Stimulated activated CD8-positive, alpha-beta memory T cell treated with anti-CD3 and anti-CD28 coated beads, Interleukin-7, amount 100 ng/mL, for 4 hours (primary cell): ENCODE measurements around the gene RECQL.
"Not testable (repeated sequence)": the region's sequence is repeated elsewhere in the genome, so short reads cannot be mapped to it uniquely, and the experiment has no call there.

Source experiments
- DNase-seq, 2 donors: peaks; one replicate each; pipeline ENCODE4 v3.0.0-alpha.2; 2020; ENCODE audit warnings: low read depth in 2 of 2

The RECQL gene

DNA sequence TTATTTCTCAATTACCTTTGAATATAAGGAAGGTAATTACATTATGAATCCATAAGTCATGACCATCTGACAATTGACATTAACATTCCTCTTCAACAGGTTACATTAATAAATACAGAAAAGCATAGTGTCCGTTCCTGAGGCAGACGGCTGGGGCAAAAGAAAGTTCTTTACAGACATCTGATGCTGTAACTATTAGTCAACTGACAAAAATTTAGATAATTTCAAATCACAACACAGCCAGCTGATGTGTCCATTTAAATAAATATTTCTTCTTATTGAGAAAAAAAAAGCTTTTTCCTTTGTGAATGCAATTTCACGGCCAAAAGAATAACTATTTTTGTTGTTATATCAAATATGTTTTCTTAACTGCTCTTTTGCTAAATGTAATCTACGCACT lies 73.2 kb downstream of the RECQL start:
- DNase-seq: no peak

DNA sequence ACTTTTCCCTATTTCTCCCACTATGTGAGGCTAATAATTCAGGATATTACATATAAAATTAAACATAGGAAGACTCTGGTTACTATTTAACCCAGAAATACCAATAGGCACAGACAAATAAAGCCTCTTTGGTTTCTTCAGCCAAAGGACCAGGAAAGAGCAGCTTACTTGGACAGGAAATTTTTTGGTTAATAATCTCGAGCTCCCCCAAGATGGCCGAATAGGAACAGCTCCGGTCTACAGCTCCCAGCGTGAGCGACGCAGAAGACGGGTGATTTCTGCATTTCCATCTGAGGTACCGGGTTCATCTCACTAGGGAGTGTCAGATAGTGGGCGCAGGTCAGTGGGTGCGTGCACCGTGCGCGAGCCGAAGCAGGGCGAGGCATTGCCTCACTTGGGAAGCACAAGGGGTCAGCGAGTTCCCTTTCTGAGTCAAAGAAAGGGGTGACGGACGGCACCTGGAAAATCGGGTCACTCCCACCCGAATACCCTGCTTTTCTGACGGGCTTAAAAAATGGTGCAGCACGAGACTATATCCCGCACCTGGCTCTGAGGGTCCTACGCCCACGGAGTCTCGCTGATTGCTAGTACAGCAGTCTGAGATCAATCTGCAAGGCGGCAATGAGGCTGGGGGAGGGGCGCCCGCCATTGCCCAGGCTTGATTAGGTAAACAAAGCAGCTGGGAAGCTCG lies 82.3 kb downstream of the RECQL start:
- DNase-seq: not testable (repeated sequence)
